ENCODE results near the gene LRRC27. TPM values are rescaled to one million over a fixed set of nuclear protein-coding genes. Genes with fewer than 3 reads are reported as not detected.
"Not testable (repeated sequence)": the region's sequence is repeated elsewhere in the genome, so short reads cannot be mapped to it uniquely, and the experiment has no call there.

The LRRC27 gene
- total and polyA plus RNA-seq, 2 donors (not counting 1 experiment from before 2014, with no cell fraction given) = 23.6 to 25.6 TPM

DNA sequence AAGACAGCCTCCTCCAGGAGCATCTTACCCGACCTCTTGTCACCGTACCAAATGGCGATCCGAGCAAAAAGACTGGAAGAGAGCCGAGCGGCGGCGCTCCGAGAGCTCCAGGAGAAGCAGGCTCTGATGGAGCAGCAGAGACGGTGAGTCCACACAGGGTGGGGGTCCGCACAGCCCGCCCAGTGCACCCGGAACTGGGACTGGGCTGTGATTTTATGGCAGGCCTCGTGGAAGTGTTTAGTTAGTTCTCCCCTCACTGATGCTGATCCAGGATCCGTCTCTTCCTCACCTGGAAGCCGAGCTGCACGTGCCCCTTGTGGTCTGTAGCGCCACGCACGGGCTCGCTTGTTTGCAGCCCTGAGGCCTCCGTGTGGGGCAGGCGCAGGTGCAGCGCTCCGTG is 19.6 kb downstream of the LRRC27 start:
- H3K9me3 Mint-ChIP-seq (ENCODE audit: insufficient read depth) = no peaks in the 10 kb centered on the region
- peaks cover 12% of the 10 kb centered on the region for H3K4me1 Mint-ChIP-seq
- H3K27me3 ChIP-seq (replicated peaks in 1 of 4; ENCODE audit: control extremely low read depth in 1 of 4, control insufficient read depth in 3 of 4, insufficient read depth in 4 of 4, low read length in 3 of 4) = no peaks in the 10 kb centered on the region
- no peak for TF ChIP-seq EZH2 (IDR thresholded peaks at IDR 0.05; ENCODE audit: borderline replicate concordance, insufficient read depth, low read depth, low read length, poor library complexity, severe bottlenecking)
- TF ChIP-seq, protein P1, sequence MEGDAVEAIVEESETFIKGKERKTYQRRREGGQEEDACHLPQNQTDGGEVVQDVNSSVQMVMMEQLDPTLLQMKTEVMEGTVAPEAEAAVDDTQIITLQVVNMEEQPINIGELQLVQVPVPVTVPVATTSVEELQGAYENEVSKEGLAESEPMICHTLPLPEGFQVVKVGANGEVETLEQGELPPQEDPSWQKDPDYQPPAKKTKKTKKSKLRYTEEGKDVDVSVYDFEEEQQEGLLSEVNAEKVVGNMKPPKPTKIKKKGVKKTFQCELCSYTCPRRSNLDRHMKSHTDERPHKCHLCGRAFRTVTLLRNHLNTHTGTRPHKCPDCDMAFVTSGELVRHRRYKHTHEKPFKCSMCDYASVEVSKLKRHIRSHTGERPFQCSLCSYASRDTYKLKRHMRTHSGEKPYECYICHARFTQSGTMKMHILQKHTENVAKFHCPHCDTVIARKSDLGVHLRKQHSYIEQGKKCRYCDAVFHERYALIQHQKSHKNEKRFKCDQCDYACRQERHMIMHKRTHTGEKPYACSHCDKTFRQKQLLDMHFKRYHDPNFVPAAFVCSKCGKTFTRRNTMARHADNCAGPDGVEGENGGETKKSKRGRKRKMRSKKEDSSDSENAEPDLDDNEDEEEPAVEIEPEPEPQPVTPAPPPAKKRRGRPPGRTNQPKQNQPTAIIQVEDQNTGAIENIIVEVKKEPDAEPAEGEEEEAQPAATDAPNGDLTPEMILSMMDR (IDR thresholded peaks at IDR 0.05) = no peak
- H4K20me1 ChIP-seq (ENCODE audit: control insufficient read depth, insufficient read depth, low read length, poor library complexity, severe bottlenecking) = no peaks in the 10 kb centered on the region
- ChIA-PET POLR2A (no interaction called here), CTCF (interaction anchor here (0.9 to 3.0 kb wide), 2 partner anchors 9 to 128 kb away, joined by 3 to 21 read pairs; no protein-coding TSS in a partner anchor)
- no peaks in the 10 kb centered on the region for H3K79me2 ChIP-seq (ENCODE audit: control insufficient read depth, insufficient read depth, low read length)
- WGBS (ENCODE audit: insufficient coverage) = 98% methylated on average over 16 of the region's 25 CpGs
- H3K4me2 ChIP-seq (replicated peaks; ENCODE audit: low read depth, low read length, poor library complexity, severe bottlenecking) = no peak overlapping the region
- peaks cover 0 to 4% of the 10 kb centered on the region in 2 experiments for H3K36me3 ChIP-seq (replicated peaks in 1 of 2; ENCODE audit: control extremely low read depth in 1 of 2, control insufficient read depth in 1 of 2, extremely low read depth in 1 of 2, insufficient read depth in 2 of 2, low read length in 1 of 2)
- intact Hi-C loops (cut with micrococcal nuclease) = loop anchor here (1.0 kb wide), 2 partner anchors 43 to 102 kb away; no protein-coding TSS in a partner anchor
- H3K9me3 ChIP-seq (ENCODE audit: control extremely low read depth in 1 of 3, control insufficient read depth in 2 of 3, insufficient read depth in 1 of 3, low read length in 2 of 3) = peaks cover 0 to 3% (median 0%) of the 10 kb centered on the region in 3 donors
- H3K27ac ChIP-seq (ENCODE audit: low read length in 2 of 2) = no peak overlapping the region
- ATAC-seq (ENCODE audit: low read depth) (no peak), DNase-seq (no peak)
- no peak overlapping the region for H3K27ac Mint-ChIP-seq
- H2AFZ ChIP-seq (ENCODE audit: insufficient read depth, low read depth, low read length, poor library complexity, severe bottlenecking) = no peak overlapping the region
- no peak overlapping the region for H3K9ac ChIP-seq (ENCODE audit: low read length)
- H3K4me3 Mint-ChIP-seq = no peak overlapping the region
- H3K27me3 Mint-ChIP-seq = no peaks in the 10 kb centered on the region
- no peak overlapping the region for H3K4me3 ChIP-seq (ENCODE audit: control extremely low read depth in 1 of 5, extremely low read depth in 1 of 5, insufficient read depth in 1 of 5, low read depth in 2 of 5, low read length in 4 of 5)
- H3K4me1 ChIP-seq (ENCODE audit: control insufficient read depth in 2 of 2, insufficient read depth in 2 of 2, low read length in 2 of 2) = peaks cover 0 to 7% of the 10 kb centered on the region in 2 donors

DNA sequence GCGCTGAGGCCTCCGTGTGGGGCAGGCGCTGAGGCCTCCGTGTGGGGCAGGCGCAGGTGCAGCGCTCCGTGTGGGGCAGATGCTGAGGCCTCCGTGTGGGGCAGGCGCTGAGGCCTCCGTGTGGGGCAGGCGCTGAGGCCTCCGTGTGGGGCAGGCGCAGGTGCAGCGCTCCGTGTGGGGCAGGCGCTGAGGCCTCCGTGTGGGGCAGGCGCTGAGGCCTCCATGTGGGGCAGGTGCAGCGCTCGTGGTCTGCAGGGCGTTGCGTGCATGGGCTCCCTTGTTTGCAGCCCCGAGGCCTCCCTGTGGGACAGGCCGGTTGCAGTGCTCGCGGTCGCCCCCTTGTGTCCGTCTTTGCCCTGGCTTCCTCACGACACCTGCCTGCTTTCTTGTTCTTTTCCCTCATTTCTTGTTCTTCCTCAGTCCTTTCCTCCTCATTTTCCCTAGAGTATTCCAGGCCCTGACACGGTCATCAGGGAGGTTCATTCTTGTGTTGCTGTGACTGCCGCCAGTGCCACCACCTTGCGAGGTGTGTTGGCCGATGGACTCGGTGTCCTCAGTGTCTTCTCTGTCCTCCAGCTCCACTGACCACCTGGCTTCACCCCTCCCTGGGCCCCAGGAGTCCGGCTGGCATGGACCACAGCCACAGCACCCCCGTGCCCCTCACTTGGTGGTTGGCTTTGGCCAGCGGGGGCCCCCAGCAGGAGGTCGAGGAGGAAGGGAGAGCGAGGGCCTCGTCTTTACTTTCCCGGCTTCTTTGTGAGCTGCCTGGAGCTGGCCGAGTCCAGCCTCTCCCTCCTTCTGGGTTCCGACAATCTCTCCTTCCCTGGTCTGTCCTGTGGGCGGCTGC is 20.7 kb downstream of the LRRC27 start:
- H3K4me3 ChIP-seq (ENCODE audit: control extremely low read depth in 1 of 5, extremely low read depth in 1 of 5, insufficient read depth in 1 of 5, low read depth in 2 of 5, low read length in 4 of 5); H2AFZ ChIP-seq (ENCODE audit: insufficient read depth, low read depth, low read length, poor library complexity, severe bottlenecking); H3K4me3 Mint-ChIP-seq; H3K27me3 ChIP-seq (replicated peaks in 1 of 4; ENCODE audit: control extremely low read depth in 1 of 4, control insufficient read depth in 3 of 4, insufficient read depth in 4 of 4, low read length in 3 of 4); H3K9me3 ChIP-seq (ENCODE audit: control extremely low read depth in 1 of 3, control insufficient read depth in 2 of 3, insufficient read depth in 1 of 3, low read length in 2 of 3); H3K4me2 ChIP-seq (replicated peaks; ENCODE audit: low read depth, low read length, poor library complexity, severe bottlenecking); H3K9me3 Mint-ChIP-seq (ENCODE audit: insufficient read depth); H3K27me3 Mint-ChIP-seq; H3K9ac ChIP-seq (ENCODE audit: low read length); H3K27ac ChIP-seq (ENCODE audit: low read length in 2 of 2); H3K4me1 Mint-ChIP-seq; H3K36me3 ChIP-seq (replicated peaks in 1 of 2; ENCODE audit: control extremely low read depth in 1 of 2, control insufficient read depth in 1 of 2, extremely low read depth in 1 of 2, insufficient read depth in 2 of 2, low read length in 1 of 2); H3K4me1 ChIP-seq (ENCODE audit: control insufficient read depth in 2 of 2, insufficient read depth in 2 of 2, low read length in 2 of 2); H3K79me2 ChIP-seq (ENCODE audit: control insufficient read depth, insufficient read depth, low read length); POLR2A ChIA-PET; H4K20me1 ChIP-seq (ENCODE audit: control insufficient read depth, insufficient read depth, low read length, poor library complexity, severe bottlenecking): not testable (repeated sequence)
- intact Hi-C loops (cut with micrococcal nuclease) = loop anchor here (1.0 kb wide), 2 partner anchors 44 to 101 kb away; no protein-coding TSS in a partner anchor
- 59% methylated on average over 36 of the region's 44 CpGs for WGBS (ENCODE audit: insufficient coverage)
- peak overlapping the region; percentile 20 for H3K27ac Mint-ChIP-seq
- ATAC-seq (ENCODE audit: low read depth) = peak; percentile 85
- TF ChIP-seq, protein P1 (IDR thresholded peaks at IDR 0.05) = peak; percentile 77
- DNase-seq = peak; percentile 79
- CTCF ChIA-PET = interaction anchor here (0.7 to 3.0 kb wide), 10 partner anchors 8 to 133 kb away, joined by 3 to 21 read pairs (median 4); no protein-coding TSS in a partner anchor
